Measurements from ENCODE around the gene ATG14. TPM values are rescaled to one million over a fixed set of nuclear protein-coding genes. Genes with fewer than 3 reads are reported as not detected.

ATG14 gene
- 3.3 and 3.7 TPM in 2 replicates for total RNA-seq

GRCh38 chr14:55411426-55412389 is at the start of gene ATG14:
TSS of gene ATG14 (minus strand) at chr14:55411830. CDS start at chr14:55411822, 8 bp downstream.

DNA sequence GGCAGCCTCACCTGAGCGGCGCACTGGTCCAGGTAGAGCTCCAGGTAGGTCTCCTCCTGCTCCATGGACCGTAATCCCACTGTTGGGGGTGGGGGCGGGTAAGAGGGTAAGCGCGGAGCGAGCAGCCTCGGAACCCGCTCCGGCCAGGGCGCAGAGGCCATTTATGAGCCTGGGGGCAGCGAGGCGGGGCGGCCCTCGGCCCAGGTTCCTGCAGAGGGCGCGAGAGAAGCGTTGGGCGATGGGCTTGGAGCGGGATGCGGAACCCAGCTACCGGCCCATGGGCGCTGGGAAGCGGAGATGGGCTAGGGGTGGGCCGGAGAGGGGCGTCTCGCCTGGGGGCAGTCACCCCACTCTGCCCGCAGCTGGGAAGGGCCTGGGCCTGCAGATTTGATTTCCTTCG is 28.8 kb upstream of the ATG14 start, which contains the start of gene TBPL2:
TSS of gene TBPL2 (minus strand) at position 232 of the 400 bp plus-strand sequence. CDS start at position 65, 167 bp downstream.

Other genes with a start within 250 kb of the ATG14 start
- 11.9 and 44.8 TPM in 2 replicates for gene DLGAP5, start 220.2 kb downstream of the ATG14 start, total RNA-seq
- gene FBXO34, start 140.4 kb downstream of the ATG14 start, total RNA-seq: 9.8 and 17.1 TPM in 2 replicates
- gene TBPL2, start 28.8 kb upstream of the ATG14 start, total RNA-seq: not detected in 2 replicates
- 109 and 116 TPM in 2 replicates for gene KTN1, start 168.4 kb upstream of the ATG14 start, total RNA-seq

Measured in hair follicular keratinocyte (primary cell).